HG03354 (cell line): ENCODE data around the gene KAT2B.

Experiments
- ATAC-seq: cut with Tn5 transposase; IDR thresholded peaks from one replicate; pipeline ENCODE4 v1.9.1; 2021; ENCODE audit warnings: mild to moderate bottlenecking; ENCODE audit not compliant: unreplicated experiment, poor library complexity, severe bottlenecking

The KAT2B gene

GRCh38 chr3:20080956-20081554, 40.8 kb downstream of the KAT2B start:
- ATAC-seq = peak; percentile 94

- no peak for ATAC-seq
These were observed 43.0 kb downstream of the KAT2B start for GRCh38 chr3:20083253-20083652.

- ATAC-seq = no peak
These were observed 43.7 kb downstream of the KAT2B start for GRCh38 chr3:20083953-20084352.

- ATAC-seq = no peak
These were observed 51.2 kb downstream of the KAT2B start for GRCh38 chr3:20091331-20092047.

- ATAC-seq = no peak
These were observed 55.2 kb downstream of the KAT2B start for GRCh38 chr3:20095470-20095869.

- no peak for ATAC-seq
These were observed 56.0 kb downstream of the KAT2B start for GRCh38 chr3:20096135-20096685.

- no peak for ATAC-seq
These were observed 56.8 kb downstream of the KAT2B start for GRCh38 chr3:20097015-20097414.

- no peak for ATAC-seq
These were observed 58.8 kb downstream of the KAT2B start for GRCh38 chr3:20099060-20099459.

GRCh38 chr3:20100151-20100550, 59.9 kb downstream of the KAT2B start:
- ATAC-seq = no peak

- no peak for ATAC-seq
These were observed 60.8 kb downstream of the KAT2B start for GRCh38 chr3:20101041-20101440.

GRCh38 chr3:20103731-20104130, 63.5 kb downstream of the KAT2B start:
- peak; percentile 31 for ATAC-seq

- ATAC-seq = peak; percentile 71
These were observed 64.0 kb downstream of the KAT2B start for GRCh38 chr3:20104167-20104661.

- ATAC-seq = no peak
These were observed 65.5 kb downstream of the KAT2B start for GRCh38 chr3:20105513-20106280.

- no peak for ATAC-seq
These were observed 67.5 kb downstream of the KAT2B start for GRCh38 chr3:20107722-20108121.

- ATAC-seq = no peak
These were observed 68.6 kb downstream of the KAT2B start for GRCh38 chr3:20108869-20109268.

GRCh38 chr3:20110826-20111225, 70.6 kb downstream of the KAT2B start:
- no peak for ATAC-seq

GRCh38 chr3:20111836-20112235, 71.6 kb downstream of the KAT2B start:
- no peak for ATAC-seq

- no peak for ATAC-seq
These were observed 80.8 kb downstream of the KAT2B start for GRCh38 chr3:20121088-20121487.

- ATAC-seq = no peak
These were observed 82.9 kb downstream of the KAT2B start for GRCh38 chr3:20123131-20123652.

- no peak for ATAC-seq
These were observed 85.0 kb downstream of the KAT2B start for GRCh38 chr3:20125289-20125688.
